Ureter (tissue), 1 donor: ENCODE measurements around the gene SLC13A3. TPM values are rescaled to one million over a fixed set of nuclear protein-coding genes. Genes with fewer than 3 reads are reported as not detected.

Experiments
- DNase-seq: peaks from one replicate; pipeline ENCODE4 v3.0.0-alpha.2; 2020; ENCODE audit warnings: low spot score
- total RNA-seq: library from RNA; stranded (reverse); gene quantifications from one replicate; pipeline ENCODE4 v1.2.4, GENCODE V29; 2023
- donor health status: DM: yes; HTN: yes; CAD: no.

The SLC13A3 gene
- total RNA-seq, 1 donor from 2014 or later, result 5.1 TPM

DNA sequence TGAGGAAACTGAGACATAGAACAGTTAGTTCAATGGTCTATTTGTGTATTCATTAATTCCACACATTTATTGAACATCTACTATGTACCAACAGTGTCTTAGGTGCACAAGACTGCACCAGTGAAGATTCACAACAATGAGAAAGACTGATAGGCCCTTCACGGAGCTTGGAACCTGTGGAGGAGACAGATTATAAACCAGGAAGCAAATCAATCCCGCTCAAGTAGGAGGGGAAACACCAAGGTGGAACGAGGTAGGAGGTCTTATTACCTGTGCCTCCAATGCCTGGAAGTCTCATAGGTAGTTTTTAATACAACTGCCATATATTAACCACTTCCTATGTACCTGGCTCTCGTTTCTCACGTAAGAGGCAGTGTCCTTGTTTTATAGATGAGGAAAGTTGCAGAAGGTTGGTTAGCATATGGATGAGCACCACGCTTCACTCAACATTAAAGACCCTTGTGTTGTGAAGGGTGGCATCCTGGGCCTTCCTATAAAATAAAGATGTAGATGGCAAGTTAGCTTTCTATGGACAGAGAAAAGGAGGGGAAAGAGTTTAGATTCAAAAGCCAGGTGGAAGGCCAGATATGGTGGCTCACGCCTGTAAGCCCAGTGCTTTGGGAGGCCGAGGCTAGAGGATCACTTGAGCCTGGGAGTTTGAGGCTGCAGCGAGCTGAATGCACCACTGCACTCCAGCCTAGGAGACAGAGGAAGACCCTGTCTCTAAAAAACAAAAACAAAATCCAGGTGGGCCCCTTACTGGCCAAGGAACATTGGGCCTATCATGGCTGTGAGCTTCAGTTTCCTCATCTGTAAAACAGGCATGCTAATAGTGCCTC lies 45.1 kb downstream of the SLC13A3 start:
- DNase-seq, result no peak

- no peak for DNase-seq
These were observed 46.1 kb downstream of the SLC13A3 start for GRCh38 chr20:46605181-46605580.

DNA sequence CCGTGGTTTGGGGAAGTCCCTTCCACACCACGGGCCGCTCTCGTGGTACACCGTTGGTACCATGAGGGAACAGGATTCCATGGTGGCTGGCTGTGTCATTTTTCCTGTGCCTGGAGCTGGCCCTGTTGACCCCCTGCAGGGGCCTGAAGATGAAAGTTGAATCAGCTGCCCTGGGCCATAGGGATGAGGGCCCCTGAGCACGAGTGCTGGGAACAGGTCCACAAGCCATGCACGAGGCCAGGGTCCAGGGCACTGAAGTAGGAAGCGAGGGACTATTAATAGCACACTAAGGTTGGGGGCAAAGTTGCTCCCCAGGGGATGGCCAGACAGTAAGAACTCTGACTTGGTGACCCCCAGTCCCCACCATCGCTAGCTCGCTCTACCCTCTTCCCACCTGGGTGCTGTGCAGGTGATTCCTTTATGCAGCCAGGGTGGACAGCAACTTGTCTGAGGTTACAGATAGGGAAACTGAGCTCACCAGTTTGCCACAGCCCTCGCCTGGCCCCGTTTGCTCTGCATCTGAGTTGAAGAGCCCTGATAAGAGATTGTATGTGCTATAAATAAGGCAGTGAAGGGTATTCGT lies 46.6 kb downstream of the SLC13A3 start:
- no peak for DNase-seq

DNA sequence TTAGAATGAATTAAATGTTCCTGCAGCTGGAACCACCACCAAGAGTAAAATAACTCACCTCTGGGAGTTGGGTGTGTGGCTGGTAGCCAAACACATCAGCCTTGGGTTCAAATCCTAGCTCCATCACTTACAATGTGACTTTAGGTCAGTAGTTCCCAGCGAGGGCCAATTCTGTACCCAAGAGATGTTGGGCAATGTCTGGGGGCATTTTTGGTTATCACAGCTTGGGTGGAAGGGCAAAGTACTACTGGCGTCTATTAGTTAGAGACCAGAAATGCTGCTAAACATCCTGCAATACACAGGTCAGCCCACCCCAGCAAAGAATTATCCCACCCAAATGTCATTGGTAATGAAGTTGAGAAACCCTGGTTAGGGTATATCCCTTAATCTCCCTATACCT lies 48.8 kb downstream of the SLC13A3 start:
- DNase-seq, result no peak

DNA sequence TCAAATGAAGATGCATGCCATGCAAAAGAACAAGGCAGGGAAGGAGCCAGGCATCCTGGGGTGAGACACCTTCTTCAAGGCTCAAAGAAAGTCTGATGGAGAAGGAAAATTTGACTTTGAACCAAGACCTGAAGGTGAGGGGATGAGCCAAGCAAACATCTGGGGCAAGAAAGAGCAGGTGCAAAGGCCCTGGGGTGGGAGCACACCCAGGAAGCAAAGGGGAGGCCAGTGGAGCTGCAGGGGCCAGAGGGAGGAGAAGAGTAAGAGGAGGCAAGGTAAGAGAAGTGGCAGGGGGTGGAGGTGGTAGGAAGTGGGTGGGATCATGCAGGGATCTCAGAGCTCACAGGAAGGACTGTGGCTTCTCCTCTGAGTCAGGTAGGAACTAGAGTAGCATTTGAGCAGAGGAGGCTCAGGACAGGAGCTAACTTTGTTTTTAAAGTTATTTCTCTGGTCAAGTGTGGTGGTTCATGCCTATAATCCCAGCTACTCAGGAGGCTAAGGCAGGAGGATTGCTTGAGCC lies 49.6 kb downstream of the SLC13A3 start:
- DNase-seq, result no peak

GRCh38 chr20:46600286-46600752 lies 50.9 kb downstream of the SLC13A3 start:
- no peak for DNase-seq

DNA sequence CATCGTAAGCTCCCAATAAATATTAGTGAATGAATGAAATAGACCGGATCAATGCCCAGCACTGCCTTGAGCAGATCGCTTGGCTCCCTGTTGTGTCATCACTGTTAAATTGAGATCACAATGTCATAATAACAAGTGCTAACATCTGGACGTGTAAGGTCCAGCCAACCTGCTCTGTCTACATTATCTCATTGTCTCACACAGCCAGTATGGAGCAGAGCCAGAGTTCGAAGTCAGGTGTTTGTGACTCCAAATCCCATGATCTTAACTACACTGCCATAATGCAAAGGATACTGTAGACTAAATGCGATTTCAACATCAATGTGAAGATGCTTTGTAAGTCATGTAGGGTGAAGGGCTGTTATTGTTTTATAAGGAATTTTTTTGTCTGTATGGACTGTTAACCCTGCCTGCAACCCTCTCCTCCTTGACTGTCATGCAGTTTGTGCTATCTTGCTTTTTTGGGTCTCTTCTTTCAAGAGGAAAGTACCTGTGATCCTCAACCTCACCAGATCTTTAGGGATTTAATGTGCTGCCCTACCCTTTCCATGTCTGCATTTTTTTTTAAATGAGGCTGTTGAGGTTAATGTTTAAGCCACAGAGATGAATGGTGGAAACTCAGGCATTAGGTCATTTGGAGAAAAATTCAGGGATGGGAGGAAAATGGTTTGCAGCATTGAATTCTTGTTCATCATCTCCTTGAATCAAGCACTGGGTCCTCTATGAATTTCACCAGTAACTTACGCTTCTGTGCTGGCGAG lies 51.9 kb downstream of the SLC13A3 start:
- DNase-seq, result no peak

- DNase-seq, result no peak
These were observed 55.3 kb downstream of the SLC13A3 start for GRCh38 chr20:46595933-46596332.

- DNase-seq, result no peak
These were observed 56.5 kb downstream of the SLC13A3 start for GRCh38 chr20:46594725-46595124.

- no peak for DNase-seq
These were observed 58.5 kb downstream of the SLC13A3 start for GRCh38 chr20:46592580-46593362.

- no peak for DNase-seq
These were observed 60.8 kb downstream of the SLC13A3 start for GRCh38 chr20:46590443-46590842.

DNA sequence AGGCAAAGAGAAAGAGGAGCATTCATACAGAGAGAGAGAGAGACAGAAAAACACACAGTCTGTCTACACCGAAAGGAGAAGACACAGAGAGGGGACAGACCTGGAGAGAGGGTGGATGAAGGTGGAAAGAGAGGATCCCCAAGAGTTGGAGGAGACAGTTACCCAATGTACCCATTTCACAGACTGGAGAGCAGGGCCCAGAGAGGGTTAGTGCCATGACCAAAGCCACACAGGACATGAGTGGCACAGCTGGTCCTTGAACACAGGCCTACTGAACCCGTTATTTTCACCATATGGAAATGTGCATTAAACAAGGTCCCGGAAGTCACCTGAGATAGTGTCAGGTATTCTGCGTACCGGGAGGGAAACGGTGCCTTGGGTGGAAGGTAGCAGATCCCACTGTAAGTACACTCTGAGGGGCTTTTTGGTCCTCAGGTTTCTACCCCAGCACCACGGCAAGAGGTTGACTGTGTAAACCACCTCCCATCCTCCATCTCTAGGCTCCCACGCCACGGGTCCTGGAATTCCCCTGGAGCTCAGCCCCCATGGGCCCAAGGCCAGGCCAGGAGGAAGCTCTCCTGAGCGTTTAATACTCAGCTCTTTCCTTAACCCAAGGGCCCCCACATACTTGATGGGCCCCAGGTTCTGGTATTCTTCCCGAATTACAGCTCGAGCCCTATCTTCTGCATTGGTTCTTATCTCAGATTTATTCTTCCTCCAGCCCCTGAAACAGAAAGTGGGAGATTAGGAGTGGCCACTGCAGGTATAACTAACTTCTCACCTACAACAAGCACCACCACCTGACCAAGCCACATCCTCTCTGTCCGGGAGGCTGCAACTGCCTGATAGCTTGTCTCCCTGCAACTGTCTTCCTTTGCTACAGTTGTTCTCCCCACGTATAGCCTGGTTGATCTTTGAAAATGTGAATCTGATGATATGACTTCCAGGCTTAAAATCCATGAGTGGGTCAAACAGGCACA lies 62.4 kb downstream of the SLC13A3 start:
- no peak for DNase-seq

DNA sequence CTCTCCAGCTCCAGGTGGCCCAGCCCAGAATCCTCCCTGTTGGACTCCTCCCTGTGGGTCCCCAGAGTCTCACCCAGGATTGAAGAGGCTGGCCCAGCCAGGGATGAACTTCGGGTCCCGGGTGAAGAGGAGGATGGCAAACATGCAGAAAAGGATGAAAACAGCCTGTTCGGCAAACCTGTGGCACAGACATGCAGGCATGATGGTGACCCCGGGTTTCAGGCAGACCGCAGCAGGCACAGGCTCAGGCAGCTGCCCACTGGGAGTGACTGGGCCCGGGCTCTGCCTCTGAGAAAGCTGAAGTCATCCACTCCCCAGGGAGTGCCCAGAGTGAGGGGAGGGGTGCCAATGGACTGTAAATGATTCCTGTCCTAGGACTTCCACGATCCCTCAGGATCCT lies 63.3 kb downstream of the SLC13A3 start:
- no peak for DNase-seq

- no peak for DNase-seq
These were observed 64.5 kb downstream of the SLC13A3 start for GRCh38 chr20:46586724-46587123.

GRCh38 chr20:46584508-46584907 lies 66.8 kb downstream of the SLC13A3 start:
- DNase-seq, result no peak

DNA sequence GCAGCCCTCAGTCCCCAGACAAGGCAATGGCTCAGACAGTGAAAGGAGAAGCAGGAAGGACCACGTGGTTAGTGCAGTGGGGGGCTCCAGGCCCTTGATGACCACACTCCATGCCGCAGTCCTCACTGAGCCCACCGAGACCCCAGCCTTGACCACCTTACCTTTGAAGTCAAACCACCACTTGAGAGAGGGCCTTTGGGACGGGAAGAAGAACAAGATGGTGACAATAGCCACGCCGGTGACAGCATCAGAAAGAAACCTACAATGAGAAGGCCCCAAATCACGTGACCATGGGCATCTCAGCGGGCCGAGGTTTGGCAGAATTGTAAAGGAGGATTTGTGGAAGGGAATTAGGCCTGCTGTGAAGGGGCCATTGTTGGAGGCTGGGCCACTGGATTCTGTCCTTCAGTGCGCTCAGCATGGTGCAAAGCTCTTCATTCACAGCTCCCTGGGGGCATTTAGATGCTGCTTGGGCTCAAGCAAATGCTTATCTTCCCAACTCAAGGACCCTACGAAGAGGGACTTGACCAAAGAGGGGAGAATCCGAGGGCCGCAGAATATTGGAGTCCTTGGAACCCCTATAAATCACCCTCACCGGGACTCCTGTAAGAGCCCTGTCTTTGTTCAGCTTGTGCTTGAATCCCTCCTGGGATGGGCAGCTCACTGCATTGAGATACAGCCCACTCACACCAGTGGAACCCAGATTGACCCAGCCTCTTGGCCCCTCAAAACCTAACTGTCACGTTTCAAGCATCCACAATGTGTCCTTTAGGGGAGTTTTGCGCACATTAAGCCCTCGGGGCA lies 67.6 kb downstream of the SLC13A3 start:
- DNase-seq, result no peak

DNA sequence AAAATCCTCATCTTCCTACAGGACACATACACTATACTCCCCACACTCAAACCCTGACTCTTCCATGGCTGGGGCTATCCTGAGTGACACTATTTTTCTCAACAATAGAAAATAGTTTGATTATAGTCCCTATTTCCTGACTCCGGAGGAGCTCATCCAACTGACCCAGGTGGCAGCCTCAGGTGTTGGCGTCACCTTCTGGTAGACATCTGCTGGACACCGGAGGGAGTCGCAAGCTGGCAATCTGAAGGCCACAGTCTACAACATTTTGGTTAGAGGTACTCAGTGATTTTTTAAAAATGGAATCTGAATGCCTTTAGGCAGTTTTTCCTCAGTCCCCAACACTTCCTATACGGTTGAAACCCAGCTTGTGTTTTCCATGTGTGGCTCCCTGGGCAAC lies 68.6 kb downstream of the SLC13A3 start:
- DNase-seq, result no peak

GRCh38 chr20:46581391-46581790 lies 69.9 kb downstream of the SLC13A3 start:
- DNase-seq, result no peak

DNA sequence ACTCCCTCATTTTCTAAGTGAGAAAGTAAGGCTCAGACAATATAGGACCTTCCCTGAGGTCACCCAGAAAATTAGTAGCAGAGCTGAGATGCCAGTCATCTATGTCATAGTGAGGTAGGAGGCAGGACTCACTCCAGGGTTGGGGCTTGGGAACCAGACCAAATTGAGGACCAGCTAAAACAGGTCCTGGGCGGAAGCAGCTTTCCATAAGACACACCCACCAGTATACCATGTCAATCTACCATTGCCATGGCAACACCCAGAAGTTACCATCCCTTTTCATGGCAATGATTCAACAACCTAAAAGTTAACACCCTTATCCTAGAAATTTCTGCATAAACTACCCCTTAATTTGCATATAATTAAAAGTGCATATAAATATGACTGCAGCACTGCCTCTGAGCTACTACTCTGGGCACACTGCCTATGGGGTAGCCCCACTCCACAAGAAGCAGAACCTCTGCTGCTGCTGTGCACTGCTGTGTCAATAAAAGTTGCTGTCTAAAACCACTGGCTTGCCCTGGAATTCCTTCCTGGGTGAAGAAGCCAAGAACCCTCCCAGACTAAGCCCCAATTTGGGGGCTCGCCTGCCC lies 70.5 kb downstream of the SLC13A3 start:
- DNase-seq, result no peak
